Natural killer cell treated with Interleukin-12 subunit alpha and Interleukin-12 subunit beta and Interleukin-15 and Interleukin-18, amount 100 ng/mL, for 72 hours (primary cell): Measurements from ENCODE around the gene RSPO1. TPM values are rescaled to one million over a fixed set of nuclear protein-coding genes. Genes with fewer than 3 reads are reported as not detected.
A peak's percentile ranks its signal among the peaks of the same experiment; 100 is the strongest.
"Not testable (repeated sequence)": the region's sequence is repeated elsewhere in the genome, so short reads cannot be mapped to it uniquely, and the experiment has no call there.

ENCODE experiments used
- ATAC-seq, 2 donors: fragments of 150-1000 bp; cut with Tn5 transposase in 1 of 2; sonication (Bioruptor Pico), chemical (Tn5 transposase) in 1 of 2; 2 replicates each; pipeline ENCODE4 v1.10.0; 2021
- DNase-seq: peaks from one replicate; pipeline ENCODE4 v3.0.0; 2022; ENCODE audit warnings: low spot score
- H3K27ac Mint-ChIP-seq, 2 donors: 1 replicate in 1 of 2; 2 replicates in 1 of 2; pipeline ENCODE4 v1.8.0; 2022; ENCODE audit warnings: mixed read lengths in 2 of 2, mild to moderate bottlenecking in 1 of 2, moderate library complexity in 1 of 2
- H3K27me3 Mint-ChIP-seq, 2 donors: 1 replicate in 1 of 2; 2 replicates in 1 of 2; pipeline ENCODE4 v1.8.0; 2022; ENCODE audit warnings: mixed read lengths in 2 of 2
- H3K36me3 Mint-ChIP-seq: one replicate; pipeline ENCODE4 v1.8.0; 2022; ENCODE audit warnings: mixed read lengths
- H3K4me1 Mint-ChIP-seq, 2 donors: 1 replicate in 1 of 2; 2 replicates in 1 of 2; pipeline ENCODE4 v1.8.0; 2022; ENCODE audit warnings: low read depth in 2 of 2, mixed read lengths in 2 of 2, mild to moderate bottlenecking in 1 of 2
- H3K4me3 Mint-ChIP-seq: one replicate; pipeline ENCODE4 v1.8.0; 2022; ENCODE audit warnings: mixed read lengths
- H3K9me3 Mint-ChIP-seq: 2 replicates; pipeline ENCODE4 v1.8.0; 2022; ENCODE audit warnings: mixed read lengths
- total RNA-seq, 2 donors: library from RNA; stranded (reverse); gene quantifications; one replicate each; pipeline ENCODE4 v1.2.3, GENCODE V29; 2022

The RSPO1 gene
- not detected for total RNA-seq

DNA sequence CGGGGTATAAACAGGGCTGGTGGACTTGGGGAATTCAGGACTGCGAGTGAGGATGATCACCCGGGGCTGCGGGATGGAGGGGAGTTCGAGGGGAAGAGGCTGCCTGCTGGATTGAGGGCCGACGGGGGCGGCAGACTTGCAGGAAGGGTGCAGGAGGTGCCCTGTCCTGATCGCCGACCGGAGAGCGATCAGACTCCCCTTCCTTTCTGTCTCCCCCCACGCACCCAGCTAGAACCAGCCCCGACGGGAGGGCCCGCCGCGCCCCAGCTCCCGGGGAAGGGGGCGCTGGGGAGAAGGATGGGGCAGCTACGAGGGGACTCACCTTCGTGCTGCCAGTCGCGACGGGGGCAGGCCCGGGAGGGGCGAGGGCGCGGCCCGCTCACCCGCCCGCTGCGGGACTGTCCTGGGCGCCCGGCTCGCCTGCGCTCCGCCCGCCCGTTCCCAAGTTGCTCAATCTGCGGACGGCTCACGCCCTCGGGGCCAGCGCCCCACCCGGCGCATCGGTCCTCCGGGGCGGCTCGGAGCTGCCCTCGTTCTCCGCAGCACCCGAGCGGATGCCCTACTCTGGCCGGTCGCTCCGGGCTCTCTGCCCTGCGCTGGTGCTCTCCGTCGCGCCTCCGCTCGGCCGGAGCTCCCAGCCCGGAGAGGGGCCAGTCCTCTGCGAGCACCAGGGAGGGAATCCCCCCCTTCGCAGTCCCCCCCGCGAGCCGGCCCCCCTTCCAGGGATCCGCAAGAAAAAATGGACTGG, at the start of gene RSPO1:
RSPO1 (minus strand) TSS at position 649 of the 748 bp plus-strand sequence. CDS start 5,231 bp downstream, outside the sequence.
- peaks cover 0 to 4% of the 10 kb centered on the region in 2 donors for H3K4me1 Mint-ChIP-seq
- no peak within 1 kb of the TSS for H3K4me3 Mint-ChIP-seq
- no peaks in the 10 kb centered on the region for H3K9me3 Mint-ChIP-seq
- H3K27ac Mint-ChIP-seq = no peak within 1 kb of the TSS
- peaks cover 59 to 65% of the 10 kb centered on the region in 2 donors for H3K27me3 Mint-ChIP-seq
- no peak for DNase-seq
- peak in 1 of 2 donors; percentile 43 for ATAC-seq
- H3K36me3 Mint-ChIP-seq = no peaks in the 10 kb centered on the region

- H3K27ac Mint-ChIP-seq, H3K27me3 Mint-ChIP-seq, DNase-seq, H3K9me3 Mint-ChIP-seq, ATAC-seq, H3K4me3 Mint-ChIP-seq: not testable (repeated sequence)
- peaks cover 11% of the 10 kb centered on the region in 2 donors for H3K4me1 Mint-ChIP-seq
- peaks cover 16% of the 10 kb centered on the region for H3K36me3 Mint-ChIP-seq
Observed at GRCh38 chr1:37684182-37684581, 49.5 kb upstream of the RSPO1 start.

GRCh38 chr1:37682334-37682987, 47.8 kb upstream of the RSPO1 start:
- ATAC-seq = peak; percentile 63 to 64
- Mint-ChIP-seq H3K36me3 (peaks cover 10% of the 10 kb centered on the region), H3K27me3 (no peaks in the 10 kb centered on the region), H3K27ac (no peak overlapping the region), H3K4me3 (no peak overlapping the region), H3K9me3 (no peaks in the 10 kb centered on the region), H3K4me1 (peaks cover 4 to 5% of the 10 kb centered on the region in 2 donors)
- no peak for DNase-seq

DNA sequence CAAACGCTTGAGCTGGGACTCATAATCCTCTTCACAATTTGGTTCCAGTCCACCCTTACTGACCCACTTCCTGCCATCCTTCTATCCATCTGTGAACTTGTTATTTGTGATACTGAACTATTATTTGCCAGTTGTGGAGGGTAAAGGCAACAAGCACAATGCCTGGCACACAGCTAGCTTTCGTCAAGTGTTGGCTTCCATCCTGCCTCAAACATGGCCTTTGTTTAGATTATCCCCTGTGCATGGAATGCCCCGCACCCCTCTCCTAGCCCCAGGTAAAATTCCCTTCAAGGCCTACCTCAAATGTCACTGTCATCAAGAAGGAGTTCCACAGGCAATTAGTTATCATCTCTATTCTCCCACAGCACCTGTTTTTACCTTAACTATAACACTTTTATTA, 46.2 kb upstream of the RSPO1 start:
- Mint-ChIP-seq H3K9me3 (no peaks in the 10 kb centered on the region), H3K27ac (no peak overlapping the region), H3K4me1 (peaks cover 3 to 5% of the 10 kb centered on the region in 2 donors), H3K4me3 (no peak overlapping the region), H3K36me3 (peaks cover 5% of the 10 kb centered on the region), H3K27me3 (no peaks in the 10 kb centered on the region)
- ATAC-seq (no peak), DNase-seq (no peak)

- no peak for ATAC-seq
- no peaks in the 10 kb centered on the region for H3K36me3 Mint-ChIP-seq
- H3K27ac Mint-ChIP-seq = no peak overlapping the region
- no peak for DNase-seq
- H3K4me3 Mint-ChIP-seq = no peak overlapping the region
- peaks cover 0 to under 1% of the 10 kb centered on the region in 2 donors for H3K4me1 Mint-ChIP-seq
- H3K9me3 Mint-ChIP-seq = no peaks in the 10 kb centered on the region
- no peaks in the 10 kb centered on the region for H3K27me3 Mint-ChIP-seq
Observed at GRCh38 chr1:37677808-37678207, 43.1 kb upstream of the RSPO1 start.

GRCh38 chr1:37677143-37677439, 42.4 kb upstream of the RSPO1 start:
- H3K36me3 Mint-ChIP-seq = no peaks in the 10 kb centered on the region
- ATAC-seq = no peak
- H3K4me1 Mint-ChIP-seq = no peaks in the 10 kb centered on the region
- no peak for DNase-seq
- no peak overlapping the region for H3K27ac Mint-ChIP-seq
- H3K9me3 Mint-ChIP-seq = no peaks in the 10 kb centered on the region
- H3K4me3 Mint-ChIP-seq = no peak overlapping the region
- peaks cover 0 to 4% of the 10 kb centered on the region in 2 donors for H3K27me3 Mint-ChIP-seq

DNA sequence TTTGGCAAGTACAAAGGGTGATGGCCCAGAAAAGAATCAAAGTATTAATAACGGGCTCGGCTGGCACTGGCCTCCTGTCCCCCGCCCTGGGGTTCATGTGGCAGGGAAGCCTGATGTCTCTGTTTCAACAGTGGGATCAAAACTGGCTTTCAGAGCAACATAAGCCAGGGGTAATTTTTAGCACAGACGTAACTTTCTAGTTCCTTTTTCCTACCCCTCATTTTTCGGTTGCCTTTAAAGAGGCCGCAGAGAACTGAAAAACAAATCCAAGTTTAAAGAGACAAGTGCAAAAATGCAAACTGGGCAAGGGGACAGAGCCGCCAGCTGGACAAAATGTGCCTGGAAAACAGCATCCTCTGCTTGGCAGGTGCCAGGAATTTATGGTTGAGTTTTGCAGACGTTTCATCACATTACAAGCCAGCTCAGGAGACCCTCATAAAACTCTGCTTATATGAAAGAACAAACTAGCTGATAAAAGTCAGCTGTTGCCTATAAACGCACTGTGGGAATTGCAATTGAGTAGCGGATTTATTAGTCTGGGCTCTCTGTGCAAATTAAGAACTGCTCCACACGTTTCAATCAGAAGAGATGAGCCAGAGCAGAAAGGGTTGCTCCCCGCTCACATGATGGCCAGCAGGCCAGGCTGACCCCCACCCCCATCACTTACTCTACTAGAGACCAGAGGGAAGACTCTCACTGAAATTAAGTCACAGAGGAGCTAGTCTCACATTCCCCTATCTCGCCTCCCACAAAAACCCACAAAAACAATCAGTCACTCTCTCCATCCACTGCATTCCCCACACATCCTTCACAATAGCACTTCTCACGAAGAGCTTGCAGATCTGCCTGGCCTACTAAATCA, 41.8 kb upstream of the RSPO1 start:
- peaks cover 0 to 6% of the 10 kb centered on the region in 2 donors for H3K27me3 Mint-ChIP-seq
- no peaks in the 10 kb centered on the region for H3K4me1 Mint-ChIP-seq
- H3K9me3 Mint-ChIP-seq = no peaks in the 10 kb centered on the region
- no peak overlapping the region for H3K4me3 Mint-ChIP-seq
- DNase-seq (no peak), ATAC-seq (no peak)
- no peak overlapping the region for H3K27ac Mint-ChIP-seq
- H3K36me3 Mint-ChIP-seq = no peaks in the 10 kb centered on the region

DNA sequence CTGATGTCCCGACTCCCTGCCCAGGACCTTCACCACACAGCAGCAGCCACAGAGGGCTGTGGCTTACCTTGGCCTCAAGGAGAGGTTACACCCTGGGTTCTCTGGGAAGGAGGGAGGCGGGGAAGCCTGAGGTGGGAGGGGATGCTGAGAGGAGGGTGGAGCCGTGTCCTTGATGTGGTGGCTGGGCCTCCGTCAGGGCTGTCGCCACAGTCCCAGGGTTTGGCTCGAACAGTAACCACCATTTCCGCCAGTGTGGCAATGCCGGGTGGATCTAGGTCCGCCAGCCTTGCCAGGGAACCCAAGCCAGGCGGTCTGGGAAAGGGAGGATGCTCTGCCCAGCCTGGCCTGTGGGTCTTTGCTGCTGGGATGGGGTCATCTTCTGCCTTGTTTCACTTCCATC, 39.2 kb upstream of the RSPO1 start:
- Mint-ChIP-seq H3K9me3 (no peaks in the 10 kb centered on the region), H3K4me3 (no peak overlapping the region), H3K27ac (no peak overlapping the region), H3K4me1 (no peaks in the 10 kb centered on the region), H3K27me3 (peaks cover 0 to 8% of the 10 kb centered on the region in 2 donors), H3K36me3 (no peaks in the 10 kb centered on the region)
- peak; percentile 58 to 74 for ATAC-seq
- no peak for DNase-seq

- DNase-seq (no peak), ATAC-seq (no peak)
- no peak overlapping the region for H3K27ac Mint-ChIP-seq
- H3K36me3 Mint-ChIP-seq = no peaks in the 10 kb centered on the region
- H3K27me3 Mint-ChIP-seq = peaks cover 0 to 8% of the 10 kb centered on the region in 2 donors
- no peaks in the 10 kb centered on the region for H3K9me3 Mint-ChIP-seq
- no peaks in the 10 kb centered on the region for H3K4me1 Mint-ChIP-seq
- no peak overlapping the region for H3K4me3 Mint-ChIP-seq
Observed at GRCh38 chr1:37672136-37672870, 37.6 kb upstream of the RSPO1 start.

DNA sequence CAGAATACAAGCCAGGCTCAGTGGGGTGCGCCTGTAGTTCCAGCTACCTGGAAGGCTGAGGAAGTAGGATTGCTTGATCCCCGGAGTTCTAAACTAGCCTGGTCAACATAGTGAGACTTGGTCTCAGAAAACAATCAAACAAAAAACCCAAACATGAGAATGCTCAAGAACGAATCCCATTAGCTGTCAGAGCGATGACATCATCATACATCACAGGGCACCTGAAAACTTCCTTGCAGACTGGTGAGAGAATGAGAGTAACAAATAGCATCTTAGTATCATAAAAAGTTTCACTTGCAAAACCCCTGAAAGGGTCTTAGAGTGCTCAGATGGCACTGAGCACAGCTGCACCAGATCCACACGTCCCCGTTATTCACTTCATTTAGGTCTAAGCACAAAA, 36.6 kb upstream of the RSPO1 start:
- Mint-ChIP-seq H3K9me3 (no peaks in the 10 kb centered on the region), H3K4me1 (no peaks in the 10 kb centered on the region), H3K4me3 (no peak overlapping the region), H3K36me3 (no peaks in the 10 kb centered on the region), H3K27ac (no peak overlapping the region), H3K27me3 (peaks cover 0 to 8% of the 10 kb centered on the region in 2 donors)
- ATAC-seq (no peak), DNase-seq (no peak)

DNA sequence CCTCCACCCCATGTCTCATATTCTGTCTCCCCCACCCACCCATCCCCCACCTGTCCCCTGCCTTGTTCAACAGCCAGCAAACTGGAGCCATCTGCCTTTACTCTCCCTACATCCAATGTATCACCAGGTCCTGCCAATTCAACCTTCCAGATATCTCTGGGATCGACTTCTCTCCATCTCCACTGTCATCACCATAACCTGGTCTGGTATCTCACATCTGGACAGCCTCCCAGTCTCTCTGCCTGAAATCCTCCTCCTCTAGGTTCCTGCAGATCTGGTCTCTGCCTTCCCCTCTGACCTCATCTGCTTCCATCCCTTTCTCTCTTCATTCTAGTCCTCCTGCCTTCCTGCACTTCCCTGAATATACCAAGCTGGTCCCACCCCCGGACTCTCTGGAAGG, 35.4 kb upstream of the RSPO1 start:
- no peaks in the 10 kb centered on the region for H3K4me1 Mint-ChIP-seq
- no peaks in the 10 kb centered on the region for H3K9me3 Mint-ChIP-seq
- H3K4me3 Mint-ChIP-seq = no peak overlapping the region
- ATAC-seq = no peak
- no peak for DNase-seq
- no peaks in the 10 kb centered on the region for H3K36me3 Mint-ChIP-seq
- H3K27ac Mint-ChIP-seq = no peak overlapping the region
- H3K27me3 Mint-ChIP-seq = peaks cover 0 to 8% of the 10 kb centered on the region in 2 donors

GRCh38 chr1:37667023-37667671, 32.5 kb upstream of the RSPO1 start:
- H3K27me3 Mint-ChIP-seq = peaks cover 0 to 4% of the 10 kb centered on the region in 2 donors
- no peaks in the 10 kb centered on the region for H3K36me3 Mint-ChIP-seq
- no peak for DNase-seq
- no peak overlapping the region for H3K27ac Mint-ChIP-seq
- ATAC-seq = no peak
- no peak overlapping the region for H3K4me3 Mint-ChIP-seq
- no peaks in the 10 kb centered on the region for H3K4me1 Mint-ChIP-seq
- H3K9me3 Mint-ChIP-seq = no peaks in the 10 kb centered on the region

- Mint-ChIP-seq H3K27me3 (peaks cover 0 to under 1% of the 10 kb centered on the region in 2 donors), H3K9me3 (no peaks in the 10 kb centered on the region), H3K27ac (no peak overlapping the region), H3K4me3 (no peak overlapping the region), H3K4me1 (no peaks in the 10 kb centered on the region), H3K36me3 (no peaks in the 10 kb centered on the region)
- DNase-seq (no peak), ATAC-seq (no peak)
Observed at GRCh38 chr1:37666241-37666867, 31.7 kb upstream of the RSPO1 start.
